Ecto neural progenitor cell (in vitro differentiated cells): ENCODE data around the gene AP4E1.
"Not testable (repeated sequence)": the region's sequence is repeated elsewhere in the genome, so short reads cannot be mapped to it uniquely, and the experiment has no call there.

Source experiments
- DNase-seq: peaks from one replicate; pipeline ENCODE4 v3.0.0-alpha.2; 2018; ENCODE audit warnings: low spot score

AP4E1 gene

GRCh38 chr15:51024735-51025453, 116.4 kb downstream of the AP4E1 start:
- no peak for DNase-seq

GRCh38 chr15:51025454-51025846, 117.0 kb downstream of the AP4E1 start:
- DNase-seq = no peak

GRCh38 chr15:51030649-51031316, 122.3 kb downstream of the AP4E1 start:
- no peak for DNase-seq

DNA sequence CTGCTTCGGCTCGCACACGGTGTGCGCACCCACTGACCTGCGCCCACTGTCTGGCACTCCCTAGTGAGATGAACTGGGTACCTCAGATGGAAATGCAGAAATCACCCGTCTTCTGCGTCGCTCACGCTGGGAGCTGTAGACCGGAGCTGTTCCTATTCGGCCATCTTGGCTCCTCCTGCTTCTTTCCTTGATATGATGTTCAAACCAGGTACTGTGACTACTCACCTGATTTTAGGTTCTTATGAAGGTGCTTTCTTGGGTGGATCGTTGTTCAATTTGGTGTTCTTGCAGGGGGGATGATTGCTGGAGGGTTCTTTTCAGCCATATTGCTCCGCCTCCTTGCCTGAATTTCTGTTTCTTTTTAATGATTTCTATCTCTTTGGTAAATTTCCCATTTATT, 129.0 kb downstream of the AP4E1 start:
- DNase-seq = not testable (repeated sequence)

- DNase-seq = no peak
Observed at GRCh38 chr15:51038162-51038973, 129.9 kb downstream of the AP4E1 start.

DNA sequence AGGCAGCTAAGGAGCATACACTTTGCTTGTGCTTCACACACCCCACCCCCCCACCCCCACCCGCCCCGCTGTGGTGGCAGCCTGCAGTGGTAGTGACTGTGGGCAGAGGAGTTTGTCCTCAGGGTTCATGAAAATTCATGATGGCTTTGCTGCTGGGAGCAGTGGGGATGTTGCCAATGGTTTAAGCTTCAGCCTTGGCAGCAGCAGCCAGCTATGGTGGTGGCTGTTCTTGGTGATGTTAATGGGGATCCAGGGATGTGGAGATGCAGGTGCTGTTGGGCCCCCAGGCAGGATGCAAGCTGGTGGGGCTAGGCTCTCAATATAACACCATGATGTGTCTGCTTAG, 130.5 kb downstream of the AP4E1 start:
- DNase-seq = no peak

- no peak for DNase-seq
Observed at GRCh38 chr15:51044037-51044727, 135.7 kb downstream of the AP4E1 start.

DNA sequence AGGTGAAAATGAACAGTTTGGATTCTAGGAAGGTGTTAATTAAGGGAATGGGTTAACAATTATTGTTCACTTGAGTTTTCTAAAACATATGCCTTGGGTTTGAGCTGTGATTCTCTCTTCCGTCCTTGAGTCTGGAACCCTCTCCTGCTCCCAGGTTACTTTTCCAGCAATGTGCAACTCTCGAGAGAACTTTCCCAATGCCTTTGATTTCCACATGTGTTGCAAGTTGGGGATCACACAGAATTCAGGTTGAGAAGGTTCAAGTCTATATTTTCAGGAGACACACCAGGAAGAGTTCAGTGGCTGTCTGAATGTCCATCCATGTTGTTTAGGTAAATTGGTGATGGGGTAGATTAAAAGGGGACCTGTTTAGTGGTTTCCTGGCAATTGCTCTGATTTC, 137.5 kb downstream of the AP4E1 start:
- DNase-seq = no peak

DNA sequence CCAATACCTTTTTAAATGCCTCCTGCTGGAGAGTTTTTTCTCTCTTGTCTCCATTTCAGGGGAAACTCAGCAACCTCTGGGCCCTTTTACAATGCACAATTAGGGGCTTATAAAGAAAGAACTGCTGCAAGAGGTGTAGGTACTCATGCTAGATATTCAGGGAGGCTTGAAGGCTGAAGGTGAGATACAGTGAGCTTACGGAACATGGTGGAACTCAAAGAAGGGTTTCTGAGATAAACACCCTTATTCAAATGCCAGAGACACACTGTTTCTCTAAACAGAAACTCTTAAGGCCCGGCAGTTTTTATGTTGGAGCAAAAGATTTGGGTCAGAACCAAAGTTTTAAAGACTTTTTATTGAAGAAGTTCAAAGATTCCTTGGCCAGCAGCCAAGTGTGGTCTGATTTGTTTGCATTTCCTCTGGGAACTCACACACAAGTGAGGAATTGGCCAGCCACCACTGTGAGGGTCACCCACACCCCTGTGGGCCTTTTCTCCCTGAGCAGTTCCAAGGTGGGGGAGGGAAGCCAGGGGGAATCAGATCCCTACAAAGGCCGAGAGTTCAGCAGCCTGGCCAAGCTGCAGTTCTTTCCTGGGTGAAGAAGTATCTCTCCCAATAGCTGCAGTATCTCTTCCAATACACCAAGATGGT, 138.4 kb downstream of the AP4E1 start:
- no peak for DNase-seq

GRCh38 chr15:51048308-51048707, 139.8 kb downstream of the AP4E1 start:
- DNase-seq = no peak

GRCh38 chr15:51049081-51049480, 140.6 kb downstream of the AP4E1 start:
- DNase-seq = no peak

DNA sequence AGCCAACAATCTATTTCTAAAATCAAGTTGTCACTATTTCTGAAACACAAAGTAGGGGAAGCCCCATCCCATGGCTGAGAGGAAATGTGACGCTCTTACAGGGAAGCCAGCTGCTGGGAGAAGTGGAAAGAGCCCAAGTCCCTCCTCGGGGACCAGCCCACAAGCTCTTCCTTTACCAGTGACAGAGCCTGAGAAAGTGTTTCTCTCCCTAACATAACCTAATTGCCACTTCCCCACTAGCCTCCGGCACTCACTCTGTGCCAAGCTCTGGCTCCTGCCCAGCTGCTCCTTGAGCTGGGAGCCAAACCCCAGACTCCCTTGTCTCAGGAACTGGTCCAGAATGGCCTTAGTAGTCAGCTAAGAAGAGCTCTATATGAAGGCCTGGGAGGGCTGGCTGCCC, 143.3 kb downstream of the AP4E1 start:
- no peak for DNase-seq

DNA sequence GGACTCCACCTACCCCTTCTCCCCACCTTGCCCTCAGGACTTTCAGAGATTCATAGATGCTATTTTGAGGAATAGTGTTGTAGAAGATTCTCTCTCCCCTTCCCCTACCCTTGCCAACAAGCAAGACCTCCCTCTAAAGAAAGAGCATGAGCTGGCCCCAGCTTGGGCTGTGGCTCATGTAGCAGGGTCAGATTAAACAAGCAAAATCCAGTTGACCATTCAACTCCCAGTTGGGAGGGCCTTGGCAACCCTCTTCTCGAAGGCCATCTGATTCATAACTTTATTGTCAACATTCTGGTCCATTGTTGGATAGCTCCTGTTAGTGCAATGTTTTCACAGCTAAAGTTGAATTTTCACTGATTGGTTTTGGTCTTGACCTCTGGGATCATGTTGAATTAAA, 145.1 kb downstream of the AP4E1 start:
- DNase-seq = no peak

- DNase-seq = no peak
Observed at GRCh38 chr15:51054535-51054934, 146.1 kb downstream of the AP4E1 start.
